NCI-H1105 treated with DMSO at 0.1 percent for 48 hours (cell line): Measurements from ENCODE around the gene KCNH8.

Experiments
- DNase-seq: peaks from one replicate; lab custom pipeline; 2025; lab: John Stamatoyannopoulos, UW

KCNH8 gene

DNA sequence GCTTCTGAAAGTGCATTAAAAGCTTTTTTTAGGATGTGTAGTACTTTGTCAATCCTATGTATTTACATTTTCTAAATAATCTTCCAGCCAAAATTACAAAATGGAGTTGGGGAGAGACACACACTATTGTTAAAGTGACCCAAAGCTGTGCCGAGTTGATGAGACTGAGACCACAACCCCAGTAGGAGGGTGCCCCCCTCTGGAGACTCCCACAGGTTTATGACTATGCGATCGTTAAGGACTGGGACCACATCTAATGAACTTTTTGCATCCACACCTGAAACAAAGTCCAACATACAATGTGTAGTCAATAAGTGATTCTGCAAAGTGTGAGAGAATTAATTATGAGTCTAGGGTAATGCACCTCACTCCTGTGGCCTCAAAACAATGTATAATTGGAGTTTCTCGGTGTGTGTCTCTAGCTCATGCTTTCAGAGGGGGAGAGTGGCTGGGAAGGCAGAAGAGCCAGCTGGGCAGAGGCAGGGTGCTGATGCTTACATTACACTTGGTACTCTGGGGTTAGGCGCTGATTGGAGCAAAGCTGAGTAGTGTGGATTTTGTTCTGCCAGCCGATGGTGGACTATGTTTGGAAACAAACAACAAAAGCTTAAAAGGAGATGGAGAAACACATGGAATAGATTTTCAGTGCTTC lies 102.8 kb downstream of the KCNH8 start:
- DNase-seq: no peak

DNA sequence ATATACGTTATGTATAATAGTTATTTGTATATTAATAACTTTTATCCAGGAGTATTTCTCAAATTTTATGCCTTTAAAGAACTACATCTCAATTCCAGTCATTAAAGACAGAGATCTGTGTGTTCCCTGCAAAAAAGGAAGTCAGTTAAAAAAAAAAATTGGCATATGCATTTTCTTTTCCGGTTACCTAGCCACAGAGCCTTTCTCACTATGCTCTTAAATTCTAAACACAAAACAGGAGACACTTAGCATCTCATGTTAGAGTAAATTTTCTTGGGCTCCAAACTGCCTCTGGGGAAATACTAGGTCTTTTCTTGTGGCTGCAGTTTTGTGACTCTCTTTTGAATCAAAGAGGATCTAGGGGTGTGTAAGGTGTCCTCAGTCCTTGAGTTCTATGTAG lies 105.9 kb downstream of the KCNH8 start:
- no peak for DNase-seq

DNA sequence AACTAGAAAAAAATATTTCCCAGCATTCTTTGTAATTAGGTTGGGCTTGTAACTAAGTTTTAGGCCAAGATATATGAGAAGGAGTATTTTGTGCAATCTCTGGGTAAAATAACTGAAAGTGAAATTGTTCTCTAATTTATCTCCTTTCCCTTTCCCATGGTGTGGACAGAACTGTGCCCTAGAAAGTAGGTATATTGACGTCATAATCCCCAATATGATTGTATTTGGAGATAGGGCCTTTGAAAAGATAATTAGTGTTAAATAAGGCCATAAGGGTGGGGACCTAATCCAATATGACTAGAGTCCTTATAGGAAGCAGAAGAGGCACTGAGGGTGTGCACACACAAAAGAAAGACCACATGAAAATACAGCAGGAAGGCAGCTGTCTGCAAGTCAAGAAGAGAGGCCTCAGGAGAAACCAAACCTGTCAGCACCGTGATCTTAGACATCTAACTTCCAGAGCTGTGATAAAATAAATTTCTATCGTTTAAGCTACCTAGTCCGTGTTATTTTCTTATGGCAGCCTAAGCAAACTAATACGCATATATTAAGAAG lies 106.6 kb downstream of the KCNH8 start:
- no peak for DNase-seq

DNA sequence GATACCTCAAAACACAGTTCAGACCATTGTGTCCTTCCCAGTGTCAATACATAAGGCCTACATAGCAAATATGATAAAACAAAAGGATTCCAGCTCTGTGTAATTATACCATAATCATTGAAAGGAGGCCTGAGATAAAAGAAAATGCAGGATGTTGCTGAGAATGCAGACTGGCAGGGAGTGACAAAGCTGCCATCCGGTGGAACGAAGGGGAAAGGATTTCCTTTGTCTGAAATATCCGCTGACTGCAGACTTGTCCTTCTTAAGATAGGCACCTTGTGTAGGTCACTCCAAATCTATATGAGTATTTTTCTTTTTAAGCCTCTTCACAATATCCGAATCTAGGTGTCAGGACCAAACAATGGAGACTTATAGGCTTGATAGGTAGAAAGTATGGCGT lies 108.0 kb downstream of the KCNH8 start:
- DNase-seq: no peak

DNA sequence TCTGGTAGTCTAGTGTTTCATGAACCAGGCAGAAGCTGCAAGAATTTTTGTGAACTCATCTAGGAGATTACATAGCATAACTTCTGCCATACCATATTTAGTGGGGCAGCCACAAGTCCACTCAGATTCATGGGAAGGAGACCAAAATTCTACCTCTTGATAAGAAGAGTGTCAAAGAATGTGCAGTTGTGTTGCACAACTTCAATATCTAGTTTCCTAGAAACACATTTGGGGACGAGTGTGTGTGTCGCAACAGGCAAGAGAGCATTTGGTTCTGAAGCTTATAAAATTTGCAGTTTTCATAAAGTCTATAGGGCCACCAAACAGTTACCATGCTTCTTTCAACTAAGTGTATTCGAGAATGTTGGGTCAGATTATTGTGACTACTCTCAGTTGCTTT lies 115.3 kb downstream of the KCNH8 start:
- no peak for DNase-seq

DNA sequence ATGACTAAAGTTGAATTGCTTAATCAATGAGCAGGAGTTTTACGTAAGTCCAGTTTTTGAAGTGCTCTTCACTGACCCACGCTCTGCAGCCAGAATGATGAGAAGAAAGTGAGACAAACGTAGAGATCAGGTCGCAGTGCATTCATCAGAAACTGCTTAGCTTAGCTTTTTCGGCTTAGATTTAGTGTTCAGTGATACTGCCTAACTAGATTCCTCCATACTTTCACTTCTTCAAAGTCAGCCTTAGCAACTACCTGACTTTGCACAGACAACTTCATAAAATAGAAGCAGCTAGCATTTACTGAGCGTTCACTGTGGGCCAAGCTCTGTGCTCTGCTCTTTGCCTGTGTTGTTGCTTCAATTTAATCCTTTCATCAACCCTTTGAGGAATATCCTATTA lies 116.1 kb downstream of the KCNH8 start:
- no peak for DNase-seq

DNA sequence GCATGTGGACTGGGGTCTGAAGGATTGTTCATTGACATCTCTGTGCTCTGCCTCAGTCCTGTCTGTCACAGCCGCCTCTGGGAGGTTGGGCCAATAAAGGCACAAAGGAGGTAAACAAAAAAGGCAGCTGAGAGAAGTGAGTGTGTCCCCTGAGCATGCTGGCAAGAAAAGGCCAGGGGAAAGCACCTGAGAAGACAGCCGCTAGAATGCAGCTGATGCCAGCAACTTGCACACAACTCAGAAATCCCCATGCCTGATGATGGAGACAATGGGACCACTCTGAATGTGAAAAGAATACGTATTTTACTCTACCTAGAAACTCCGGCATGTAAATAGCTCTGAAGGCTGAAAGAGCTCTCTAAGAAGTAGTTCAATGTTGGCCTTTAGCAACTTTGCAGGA lies 118.7 kb downstream of the KCNH8 start:
- DNase-seq: no peak

DNA sequence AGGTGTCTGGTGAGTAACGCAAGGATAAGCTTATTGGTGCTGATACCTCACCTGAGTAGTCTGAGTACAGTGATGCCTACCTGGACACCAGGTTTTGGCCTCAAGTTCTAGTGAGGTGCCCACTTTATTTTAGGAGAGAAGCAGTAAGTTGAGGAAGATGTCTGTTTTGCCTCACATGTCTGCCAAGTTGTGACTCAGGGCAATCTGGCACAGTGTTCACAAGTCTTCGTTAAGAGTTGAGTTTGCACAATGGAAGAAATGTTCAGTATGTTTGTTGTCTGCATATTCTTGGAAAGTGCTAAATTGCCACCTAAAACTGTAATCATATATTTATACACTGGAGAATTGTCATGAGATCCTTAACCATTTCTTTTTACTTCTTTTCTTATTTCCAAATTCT lies 122.2 kb downstream of the KCNH8 start:
- DNase-seq: no peak

DNA sequence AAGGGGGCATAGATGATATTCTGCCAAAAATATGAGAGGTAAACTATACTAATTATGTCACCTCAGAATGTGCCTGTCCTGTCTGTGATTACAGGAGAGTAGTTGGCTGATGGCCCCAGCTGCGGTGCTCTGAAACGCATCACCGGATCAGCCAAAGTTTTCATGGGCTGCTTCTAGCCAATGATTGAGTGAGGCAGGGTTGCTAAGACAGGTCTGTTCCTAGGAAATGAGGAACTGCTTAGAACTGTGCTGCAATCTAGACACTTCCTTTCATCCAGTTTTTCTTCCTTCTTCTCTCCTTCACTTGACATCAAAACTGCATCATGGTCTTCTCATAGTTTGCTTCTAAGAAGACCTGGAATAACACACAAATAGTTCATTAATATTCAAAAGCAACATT lies 124.0 kb downstream of the KCNH8 start:
- no peak for DNase-seq

DNA sequence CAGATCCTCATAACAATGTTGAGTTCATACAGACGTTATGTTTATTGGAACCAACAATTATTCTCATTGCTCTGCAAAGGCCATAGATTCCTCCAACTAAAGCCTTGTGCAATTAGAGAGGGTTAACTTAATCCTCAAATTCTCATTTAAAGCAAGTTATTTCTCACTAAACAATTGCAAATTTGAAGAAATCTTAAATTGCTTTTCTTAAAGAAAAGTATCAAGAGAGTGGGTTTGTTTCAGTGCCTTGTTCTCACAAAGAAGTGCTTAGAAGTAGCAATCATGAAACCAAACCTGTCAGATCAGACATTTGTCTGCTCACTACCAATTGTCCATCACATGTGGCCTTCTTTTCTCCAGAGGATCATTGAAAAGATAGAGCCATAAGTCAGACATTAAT lies 124.8 kb downstream of the KCNH8 start:
- no peak for DNase-seq

DNA sequence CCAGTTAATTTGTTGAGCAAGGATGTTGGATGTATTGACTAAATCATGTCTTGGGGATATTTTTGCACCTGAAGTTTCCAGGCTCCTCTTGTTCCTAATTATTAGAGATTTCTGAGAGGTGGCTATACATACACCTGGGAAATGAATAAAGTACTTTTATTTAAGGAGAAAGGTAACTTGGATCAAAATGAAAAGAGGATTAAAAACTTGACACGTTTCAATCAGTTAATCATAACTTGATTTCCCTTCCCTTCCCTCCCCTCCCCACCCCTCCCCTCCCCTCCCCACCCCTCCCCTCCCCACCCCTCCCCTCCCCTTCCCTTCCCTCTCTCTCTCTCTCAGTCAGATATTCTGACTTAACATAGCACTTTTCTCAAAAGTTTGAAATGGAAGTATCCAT lies 126.3 kb downstream of the KCNH8 start:
- DNase-seq: no peak

DNA sequence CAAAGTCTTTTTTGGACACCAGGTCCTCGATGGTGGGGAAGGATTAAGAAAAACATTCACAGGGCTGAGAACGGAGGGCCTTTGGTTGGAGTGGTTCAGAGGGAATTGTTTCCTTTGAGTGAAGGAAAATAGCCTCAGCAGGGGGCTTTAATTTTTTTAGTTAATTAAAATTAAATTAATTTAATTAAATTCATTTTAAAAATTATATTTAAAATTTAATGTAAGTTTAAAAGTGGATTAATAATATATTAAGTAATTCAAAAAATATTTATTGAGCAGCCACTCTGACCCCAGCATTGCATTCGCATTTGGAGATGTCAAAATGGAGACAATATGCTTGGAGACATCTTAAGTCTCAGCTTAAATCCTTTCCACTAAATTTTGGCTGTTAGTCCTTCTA lies 136.7 kb downstream of the KCNH8 start:
- DNase-seq: no peak

DNA sequence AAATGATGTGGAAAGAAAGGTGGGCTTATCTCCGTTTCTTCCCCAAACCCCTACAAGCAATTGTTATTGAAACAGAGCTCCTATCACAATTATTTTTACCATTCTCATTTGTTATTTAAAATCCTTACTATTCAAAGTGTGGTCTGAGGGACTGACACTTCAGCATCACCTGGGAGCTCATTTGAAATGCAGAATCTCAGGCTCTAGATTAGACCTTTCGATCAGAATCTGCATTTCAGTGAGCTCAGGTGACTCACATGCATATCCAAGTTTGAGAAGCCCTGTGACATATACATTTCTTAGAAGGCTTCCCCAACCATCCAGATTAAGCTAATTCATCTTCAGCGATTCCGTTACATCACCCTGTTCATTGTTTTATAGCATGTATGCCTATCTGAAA lies 145.0 kb downstream of the KCNH8 start:
- DNase-seq: no peak

DNA sequence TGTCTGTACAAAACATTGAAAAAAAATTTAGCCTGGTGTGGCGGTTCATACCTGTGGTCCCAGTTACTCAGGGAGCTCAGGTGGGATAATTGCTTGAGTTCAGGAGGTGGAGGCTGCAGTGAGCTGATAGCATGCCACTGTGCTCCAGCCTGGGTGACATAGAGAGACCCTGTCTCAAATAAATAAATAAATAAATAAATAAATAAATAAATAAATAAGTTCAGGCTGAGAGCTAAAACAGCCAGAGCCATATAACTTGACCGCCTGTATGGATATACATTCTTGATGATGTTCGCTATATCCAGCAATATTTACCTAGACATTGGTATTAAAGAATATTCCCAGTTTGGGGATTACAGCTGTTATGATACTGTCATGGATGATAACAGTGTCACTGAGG lies 146.9 kb downstream of the KCNH8 start:
- no peak for DNase-seq

DNA sequence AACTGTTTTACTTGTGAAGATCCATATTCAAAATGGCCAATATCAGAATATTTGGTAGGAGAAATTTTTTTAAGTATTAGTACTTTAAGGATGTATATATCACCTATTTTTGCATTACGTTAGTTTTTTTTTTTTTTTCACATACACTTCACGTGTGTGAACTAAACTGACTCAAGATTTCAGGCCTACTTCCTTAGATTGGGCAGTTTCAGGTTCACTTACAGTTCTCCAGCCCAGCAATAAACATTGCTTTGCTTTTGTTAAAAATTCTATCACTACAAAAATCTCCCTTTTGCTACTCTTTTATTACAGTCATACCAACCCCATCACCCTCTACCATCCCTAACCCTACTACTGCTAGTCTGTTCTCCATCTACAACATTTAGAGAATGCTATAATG lies 183.6 kb downstream of the KCNH8 start:
- no peak for DNase-seq

DNA sequence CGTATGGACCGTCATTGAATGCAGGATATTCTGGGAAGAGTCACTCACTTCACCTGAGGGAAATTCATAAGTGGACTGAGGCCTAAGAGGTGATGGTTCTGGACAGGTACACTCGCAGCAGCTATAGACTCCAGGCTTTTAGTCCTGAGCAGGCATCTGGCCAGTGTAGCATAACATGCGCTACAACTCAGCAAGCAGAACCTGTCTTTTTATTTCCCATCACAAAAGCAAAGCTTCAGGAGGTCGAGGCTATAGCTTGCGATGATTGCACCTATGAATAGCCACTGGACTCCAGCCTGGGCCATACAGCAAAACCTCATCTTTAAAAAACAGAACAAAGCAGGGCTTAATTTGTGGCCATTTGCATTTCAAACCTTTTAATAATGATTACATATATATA lies 185.8 kb downstream of the KCNH8 start:
- DNase-seq: no peak

DNA sequence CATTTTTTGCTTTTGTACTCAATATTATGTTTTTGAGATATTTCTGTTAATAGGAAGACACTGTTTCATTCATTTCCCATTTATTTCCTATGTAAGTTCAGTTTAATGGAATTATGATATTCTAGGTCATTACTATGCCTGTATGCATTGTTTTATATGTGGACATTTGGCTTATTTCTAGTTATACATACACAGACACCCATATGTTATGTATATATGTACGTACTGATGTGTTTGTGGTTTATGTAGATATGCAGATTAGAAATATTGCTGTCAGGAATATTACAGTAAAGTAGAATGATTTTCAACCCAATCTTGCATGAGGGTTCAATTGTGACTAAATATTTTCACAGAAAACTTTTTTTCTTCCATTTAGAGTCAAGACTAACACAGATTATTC lies 190.5 kb downstream of the KCNH8 start:
- DNase-seq: no peak

DNA sequence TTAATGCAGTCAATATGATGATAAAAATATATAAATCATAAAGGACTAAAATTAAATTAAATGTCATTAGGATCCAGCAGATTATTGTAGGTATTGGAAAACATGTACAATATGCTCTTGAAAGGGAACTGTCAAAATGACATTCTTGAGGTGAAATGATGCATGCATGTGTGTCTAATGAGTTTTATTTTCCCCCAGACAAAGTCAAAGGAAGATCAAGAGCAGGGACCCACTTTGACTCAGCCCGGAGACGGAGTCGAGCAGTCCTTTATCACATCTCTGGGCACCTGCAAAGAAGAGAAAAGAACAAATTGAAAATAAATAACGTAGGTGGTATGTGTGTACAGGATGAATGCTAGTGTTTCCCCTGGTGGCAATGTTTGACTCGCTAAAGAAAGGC lies 194.1 kb downstream of the KCNH8 start:
- no peak for DNase-seq

DNA sequence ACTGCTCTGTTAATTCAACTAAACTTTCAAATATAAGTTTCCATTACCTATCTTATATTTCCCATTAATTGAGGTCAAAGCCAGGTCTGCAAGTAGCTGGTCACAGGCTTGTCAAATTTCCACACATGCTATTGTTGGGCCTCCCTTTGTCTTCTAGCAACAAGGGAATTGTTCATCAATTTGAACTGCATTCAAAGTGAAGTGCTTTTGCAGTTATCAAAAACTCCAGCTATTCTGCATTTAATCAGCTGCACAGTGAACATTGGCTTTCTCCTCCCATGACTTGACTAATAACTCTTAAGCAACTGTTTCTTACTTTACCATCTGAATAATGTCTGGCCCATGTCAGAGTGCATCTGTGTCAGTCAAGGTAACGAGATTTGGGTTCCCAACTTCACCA lies 198.4 kb downstream of the KCNH8 start:
- no peak for DNase-seq

DNA sequence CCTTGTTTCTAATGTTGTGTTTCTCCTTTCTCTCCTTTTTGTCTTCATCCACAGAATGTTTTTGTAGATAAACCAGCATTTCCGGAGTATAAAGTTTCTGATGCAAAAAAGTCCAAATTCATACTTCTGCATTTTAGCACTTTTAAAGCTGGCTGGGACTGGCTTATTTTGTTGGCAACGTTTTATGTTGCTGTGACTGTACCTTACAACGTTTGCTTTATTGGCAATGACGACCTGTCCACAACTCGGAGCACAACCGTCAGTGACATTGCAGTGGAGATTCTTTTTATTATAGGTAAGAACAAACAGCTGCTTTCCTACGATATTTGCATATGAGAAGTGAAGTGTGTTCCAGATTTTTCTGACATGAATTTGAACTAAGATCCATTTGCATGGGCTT lies 199.4 kb downstream of the KCNH8 start:
- DNase-seq: no peak

DNA sequence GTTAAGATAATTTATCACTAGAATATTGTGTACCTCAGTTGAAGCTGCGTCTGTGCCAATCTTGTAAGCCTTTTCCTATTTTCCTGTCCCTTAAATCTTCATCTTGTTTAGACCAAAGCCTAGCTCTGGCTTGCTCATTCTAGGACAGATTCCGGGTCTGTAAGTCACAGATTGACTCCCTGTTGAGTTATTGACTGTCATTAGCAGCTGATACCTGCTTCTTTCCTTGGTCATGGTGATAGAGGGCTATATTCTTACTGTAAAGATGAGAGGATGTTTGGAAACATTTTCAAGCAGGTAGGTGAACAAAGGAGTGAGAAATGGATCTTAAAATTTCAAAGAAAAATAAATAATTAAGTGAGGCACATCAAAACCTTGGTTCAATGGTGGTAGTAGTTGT lies 200.2 kb downstream of the KCNH8 start:
- DNase-seq: no peak

DNA sequence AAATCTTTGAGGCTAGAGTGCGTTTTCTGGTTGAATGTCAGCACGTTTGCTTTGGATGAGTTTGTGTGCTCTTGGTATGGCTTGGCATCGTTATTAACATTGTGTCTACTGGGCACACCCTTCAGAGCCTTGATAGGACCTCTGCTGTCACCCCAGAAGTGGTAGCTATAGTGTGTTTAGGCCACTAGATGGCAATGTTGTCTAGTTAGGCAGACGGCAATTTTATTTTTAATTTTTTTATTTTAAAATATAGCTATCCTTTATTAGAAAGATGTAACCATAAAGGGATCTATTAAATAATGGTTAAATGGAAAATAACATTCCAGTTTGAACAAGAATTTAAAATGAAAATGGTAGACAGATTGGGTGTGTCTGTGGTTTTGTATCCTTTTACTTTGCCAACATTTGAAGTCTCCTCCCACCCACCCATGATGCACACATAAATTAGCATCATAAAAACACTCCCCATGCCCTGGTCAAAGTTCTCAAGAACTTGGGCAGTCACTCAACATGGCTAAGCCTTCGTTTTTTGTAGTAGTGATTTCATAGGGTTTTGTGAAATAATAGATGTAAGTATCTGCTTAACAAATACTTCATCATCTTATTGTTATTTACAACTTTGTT lies 200.7 kb downstream of the KCNH8 start:
- no peak for DNase-seq

DNA sequence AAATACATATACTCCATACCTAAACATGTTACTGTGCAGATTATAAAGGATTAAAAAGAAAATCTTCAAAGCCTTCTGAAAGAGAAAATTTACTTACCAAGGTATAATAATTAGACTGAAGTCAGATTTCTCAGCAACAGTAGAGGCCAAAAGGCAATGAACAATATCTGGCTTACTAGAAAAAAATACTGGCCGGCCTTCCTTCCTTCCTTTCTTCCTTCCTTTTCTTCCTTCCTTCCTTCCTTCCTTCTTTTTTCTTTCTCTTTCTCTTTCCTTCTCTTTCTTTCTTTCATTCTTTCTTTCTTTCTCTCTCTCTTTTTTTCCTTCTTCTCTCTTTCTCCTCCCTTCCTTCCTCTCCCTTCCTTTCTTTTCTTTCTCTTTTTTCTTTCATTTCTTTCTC lies 209.6 kb downstream of the KCNH8 start:
- DNase-seq: no peak

DNA sequence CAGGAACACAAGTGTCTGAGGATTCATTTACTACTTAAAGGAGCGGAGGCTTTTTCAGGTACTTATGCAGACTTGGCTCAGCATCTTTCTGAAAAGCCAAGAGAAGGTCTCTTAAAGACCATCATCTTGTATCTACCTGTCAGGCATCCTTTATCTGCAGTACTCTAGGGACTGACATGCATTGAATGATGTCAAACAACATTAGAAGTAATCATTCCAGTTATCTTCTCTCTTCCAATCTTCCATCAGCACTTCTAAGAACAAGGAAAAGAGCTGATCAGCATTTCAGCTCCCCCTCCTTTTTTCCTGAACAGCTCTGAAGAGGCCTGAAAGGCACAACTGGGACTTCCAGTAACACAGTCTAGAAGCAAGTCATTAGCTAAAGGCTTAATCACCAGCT lies 214.8 kb downstream of the KCNH8 start:
- no peak for DNase-seq
